H1 (cell line): ENCODE results near the gene FOSL2. TPM values are rescaled to one million over a fixed set of nuclear protein-coding genes. Genes with fewer than 3 reads are reported as not detected.

ENCODE experiments used
- CTCF ChIA-PET: fragments of 300-600 bp; sonication (Branson Sonifier 250); formaldehyde crosslinking; loops from one replicate; lab custom pipeline; 2021; ENCODE audit not compliant: partially characterized antibody; lab: Charles Lee
- POLR2A ChIA-PET: fragments of 300-600 bp; sonication (Branson Sonifier 250); formaldehyde crosslinking; loops from one replicate; lab custom pipeline; 2021; ENCODE audit warnings: inconsistent platforms; ENCODE audit not compliant: partially characterized antibody; lab: Charles Lee
- DNase-seq, 2 experiments: peaks; one replicate each; pipeline versions ENCODE4 v3.0.0 to v3.0.0-alpha.2; 2010 to 2022; ENCODE audit warnings: low spot score in 2 of 2, low read depth in 1 of 2, mixed read lengths in 1 of 2
- FAIRE-seq: peaks from 2 replicates; lab custom pipeline; 2011; peaks lifted over from hg19 to GRCh38; lab: Jason Lieb, UNC
- H2AFZ ChIP-seq: 2 replicates; pipeline ENCODE4 v1.8.1; 2012; ENCODE audit warnings: low read length, inconsistent platforms
- H2AK5ac ChIP-seq: 2 replicates; pipeline ENCODE4 v1.6.1; 2013; ENCODE audit warnings: low read depth, low read length
- H2BK120ac ChIP-seq: replicated peaks from 2 replicates; pipeline ENCODE3; 2013; ENCODE audit warnings: low read depth, low read length, inconsistent platforms
- H2BK12ac ChIP-seq: 2 replicates; pipeline ENCODE4 v1.6.1; 2013; ENCODE audit warnings: low read depth, low read length
- H2BK15ac ChIP-seq: 2 replicates; pipeline ENCODE4 v1.6.1; 2013; ENCODE audit warnings: low read length
- H2BK20ac ChIP-seq: 2 replicates; pipeline ENCODE4 v1.6.1; 2013; ENCODE audit warnings: low read length
- H2BK5ac ChIP-seq: 2 replicates; pipeline ENCODE4 v1.6.1; 2013; ENCODE audit warnings: low read depth, low read length
- H3K14ac ChIP-seq: 2 replicates; pipeline ENCODE4 v1.6.1; 2013; ENCODE audit warnings: inconsistent platforms; ENCODE audit not compliant: insufficient read length
- H3K18ac ChIP-seq: 2 replicates; pipeline ENCODE4 v1.6.1; 2013; ENCODE audit warnings: low read length; ENCODE audit errors: extremely low read depth
- H3K23ac ChIP-seq: 2 replicates; pipeline ENCODE4 v1.6.1; 2013; ENCODE audit warnings: inconsistent platforms; ENCODE audit not compliant: insufficient read length
- H3K23me2 ChIP-seq: 2 replicates; pipeline ENCODE4 v1.6.1; 2013; ENCODE audit warnings: low read depth, low read length
- H3K27ac ChIP-seq: 2 replicates; pipeline ENCODE4 v1.6.1; 2011; ENCODE audit warnings: low read depth, low read length, inconsistent platforms
- H3K27me3 ChIP-seq, 4 experiments: replicated peaks in 1 of 4; 1 replicate in 1 of 4; 2 replicates in 3 of 4; pipeline versions ENCODE4 v1.6.1 to v1.8.1; 2011 to 2013; ENCODE audit warnings: low read length in 3 of 4, mild to moderate bottlenecking in 3 of 4, inconsistent platforms in 2 of 4, mixed read lengths in 2 of 4, moderate library complexity in 1 of 4; ENCODE audit not compliant: control insufficient read depth in 3 of 4, insufficient read depth in 3 of 4; ENCODE audit errors: extremely low read depth in 1 of 4
- H3K36me3 ChIP-seq, 4 experiments: 2 replicates each; pipeline versions ENCODE4 v1.6.1 to v1.8.1; 2011 to 2013; ENCODE audit warnings: mild to moderate bottlenecking in 4 of 4, low read length in 3 of 4, moderate library complexity in 2 of 4, control low read depth in 1 of 4, inconsistent platforms in 1 of 4; ENCODE audit not compliant: insufficient read depth in 4 of 4, control insufficient read depth in 2 of 4
- H3K4ac ChIP-seq: replicated peaks from 2 replicates; pipeline ENCODE3; 2013; ENCODE audit warnings: low read length, low read depth, mixed read lengths, inconsistent platforms; ENCODE audit not compliant: insufficient read length
- H3K4me1 ChIP-seq, 4 experiments: replicated peaks in 1 of 4; 1 replicate in 1 of 4; 2 replicates in 3 of 4; pipeline versions ENCODE4 v1.6.1 to v1.8.1; 2011 to 2013; ENCODE audit warnings: low read length in 3 of 4, inconsistent platforms in 2 of 4, mixed read lengths in 1 of 4; ENCODE audit not compliant: insufficient read depth in 4 of 4, control insufficient read depth in 3 of 4
- H3K4me2 ChIP-seq, 2 experiments: 2 replicates each; pipeline versions ENCODE4 v1.6.1 to v1.8.1; 2011 to 2013; ENCODE audit warnings: low read depth in 2 of 2, low read length in 2 of 2, control low read depth in 1 of 2, inconsistent platforms in 1 of 2, mild to moderate bottlenecking in 1 of 2; ENCODE audit not compliant: insufficient read depth in 1 of 2
- H3K4me3 ChIP-seq, 4 experiments: fragments of 200-600, 300-600 bp in 1 of 4; sonication (generic), shearing (Covaris generic), sonication (Bioruptor Twin) in 1 of 4; 2 replicates each; pipeline versions ENCODE4 v1.5.1 to v1.8.1; 2011 to 2016; ENCODE audit warnings: low read length in 4 of 4, low read depth in 3 of 4, control low read depth in 2 of 4, inconsistent platforms in 2 of 4, mild to moderate bottlenecking in 2 of 4, mixed read lengths in 1 of 4, moderate library complexity in 1 of 4; ENCODE audit not compliant: insufficient read depth in 2 of 4; ENCODE audit errors: extremely low read depth in 1 of 4
- H3K56ac ChIP-seq: replicated peaks from 2 replicates; pipeline ENCODE3; 2013; ENCODE audit warnings: low read depth, mild to moderate bottlenecking, mixed read lengths, low read length, inconsistent platforms; ENCODE audit not compliant: insufficient read length
- H3K79me1 ChIP-seq: 2 replicates; pipeline ENCODE4 v1.6.1; 2013; ENCODE audit warnings: low read depth, low read length, control low read depth
- H3K79me2 ChIP-seq, 2 experiments: 2 replicates each; pipeline versions ENCODE4 v1.6.1 to v1.8.1; 2012 to 2013; ENCODE audit warnings: low read length in 2 of 2, mild to moderate bottlenecking in 2 of 2, inconsistent platforms in 1 of 2; ENCODE audit not compliant: insufficient read depth in 2 of 2, control insufficient read depth in 1 of 2
- H3K9ac ChIP-seq, 4 experiments: replicated peaks in 1 of 4; 1 replicate in 1 of 4; 2 replicates in 3 of 4; pipeline versions ENCODE4 v1.6.1 to v1.8.1; 2011 to 2013; ENCODE audit warnings: low read depth in 3 of 4, low read length in 3 of 4, control low read depth in 2 of 4, mild to moderate bottlenecking in 2 of 4, moderate library complexity in 2 of 4, inconsistent platforms in 1 of 4; ENCODE audit errors: extremely low read depth in 1 of 4
- H3K9me3 ChIP-seq, 2 experiments: 2 replicates each; pipeline versions ENCODE4 v1.6.1 to v1.8.1; 2012 to 2013; ENCODE audit warnings: mild to moderate bottlenecking in 2 of 2, moderate library complexity in 2 of 2, control low read depth in 1 of 2, inconsistent platforms in 1 of 2, low read depth in 1 of 2, low read length in 1 of 2, mixed read lengths in 1 of 2; ENCODE audit not compliant: insufficient read depth in 2 of 2
- H4K20me1 ChIP-seq, 2 experiments: replicated peaks in 1 of 2; 2 replicates each; pipeline versions ENCODE3 to v1.8.1; 2011 to 2013; ENCODE audit warnings: inconsistent platforms in 2 of 2, low read length in 2 of 2, mild to moderate bottlenecking in 1 of 2; ENCODE audit not compliant: insufficient read depth in 2 of 2, control insufficient read depth in 1 of 2
- H4K5ac ChIP-seq: 2 replicates; pipeline ENCODE4 v1.6.1; 2013; ENCODE audit warnings: low read length, low read depth, mixed read lengths, inconsistent platforms; ENCODE audit not compliant: insufficient read length
- H4K8ac ChIP-seq: 2 replicates; pipeline ENCODE4 v1.8.0; 2013; ENCODE audit warnings: mild to moderate bottlenecking, moderate library complexity, low read length, inconsistent platforms; ENCODE audit not compliant: insufficient read depth; ENCODE audit errors: extremely low read depth
- H4K91ac ChIP-seq: replicated peaks from 2 replicates; pipeline ENCODE3; 2013; ENCODE audit warnings: low read length, mixed read lengths, inconsistent platforms; ENCODE audit not compliant: insufficient read length
- CHD2 ChIP-seq: IDR thresholded peaks from 2 replicates; pipeline ENCODE4 v1.6.1; 2012; ENCODE audit warnings: low read length, improper control_type of control experiment
- GTF2F1 ChIP-seq: IDR thresholded peaks from 2 replicates; pipeline ENCODE4 v1.6.1; 2012; ENCODE audit warnings: low read depth, low read length, improper control_type of control experiment, borderline replicate concordance
- TAF1 ChIP-seq: IDR thresholded peaks from 2 replicates; pipeline ENCODE4 v1.6.1; 2011; ENCODE audit warnings: mild to moderate bottlenecking, low read depth, low read length
- TBP ChIP-seq: IDR thresholded peaks from 2 replicates; pipeline ENCODE4 v1.6.1; 2011; ENCODE audit warnings: low read depth, low read length, improper control_type of control experiment
- WGBS, 2 experiments: shearing (Covaris generic) in 1 of 2; methylation state at CpG; one replicate each; pipeline versions ENCODE4 v1.1.6 to v1.1.7; 2013 to 2015; ENCODE audit warnings: low lambda C conversion rate in 2 of 2, mixed read lengths in 2 of 2, inconsistent platforms in 1 of 2, low coverage in 1 of 2, missing lambda C conversion rate in 1 of 2; ENCODE audit not compliant: insufficient replicate concordance in 2 of 2, insufficient coverage in 1 of 2, insufficient read length in 1 of 2; ENCODE audit errors: extremely low coverage in 1 of 2, missing lambda C conversion rate in 1 of 2; 5-methylcytosine and 5-hydroxymethylcytosine counted together
- polyA plus RNA-seq, 7 experiments: library from polyadenylated mRNA; depleted of rRNA in 3 of 7; stranded (reverse) in 5 of 7; unstranded in 2 of 7; fragments of >200 nt in 5 of 7; fragments of 200-250 nt in 2 of 7; gene quantifications; 1 replicate in 5 of 7; 2 replicates in 1 of 7; 4 replicates in 1 of 7; pipeline versions ENCODE4 v1.2.1 to v1.2.3, GENCODE V29; 2011 to 2013; ENCODE audit warnings: missing spikeins in 2 of 7, mixed read lengths in 2 of 7
- total RNA-seq: library from RNA; stranded (reverse); fragmentation: NEBNext Ultra II Directional; extraction: Animal tissue kit (Norgen Biotek cat#: 25700); gene quantifications from 2 replicates; pipeline ENCODE4 v1.2.1, GENCODE V29; 2021

Gene FOSL2
- total and polyA plus RNA-seq, 2 of the 8 experiments (the other 6 are each of a cell fraction or from before 2014, with no cell fraction given): 1.5 to 4.5 TPM

DNA sequence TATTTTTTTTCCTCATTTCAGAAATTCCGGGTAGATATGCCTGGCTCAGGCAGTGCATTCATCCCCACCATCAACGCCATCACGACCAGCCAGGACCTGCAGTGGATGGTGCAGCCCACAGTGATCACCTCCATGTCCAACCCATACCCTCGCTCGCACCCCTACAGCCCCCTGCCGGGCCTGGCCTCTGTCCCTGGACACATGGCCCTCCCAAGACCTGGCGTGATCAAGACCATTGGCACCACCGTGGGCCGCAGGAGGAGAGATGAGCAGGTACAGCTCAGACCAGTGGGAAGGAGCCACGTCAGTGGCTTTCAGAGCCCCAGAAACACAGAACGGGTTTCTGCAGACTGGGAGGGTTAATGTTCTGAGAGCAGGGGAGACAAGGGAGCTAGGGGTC lies 11.4 kb downstream of the FOSL2 start:
- DNase-seq: no peak
- peaks cover 3% of the 10 kb centered on the region in 2 experiments for H4K20me1 ChIP-seq
- no peak overlapping the region for H2AK5ac ChIP-seq
- no peak overlapping the region for H3K14ac ChIP-seq
- H3K56ac ChIP-seq: no peak overlapping the region
- WGBS, 2 experiments: 88% methylated on average over 11 of the region's 11 CpGs; no CpG with 5 or more reads in 1 of the 2 experiments
- TF ChIP-seq TAF1 (no peak), GTF2F1 (no peak), CHD2 (no peak), TBP (no peak)
- TF ChIP-seq, all 59 proteins: peak for 0
- H2BK5ac ChIP-seq: no peak overlapping the region
- no peak overlapping the region for H4K91ac ChIP-seq
- H3K23me2 ChIP-seq: no peaks in the 10 kb centered on the region
- peak overlapping the region; percentile 35; the same call in 1 of the 2 replicates for H4K8ac ChIP-seq
- no peak overlapping the region for H2BK20ac ChIP-seq
- no peak overlapping the region for H2AFZ ChIP-seq
- CTCF ChIA-PET: interaction anchor here (0.8 to 1.1 kb wide), 3 partner anchors 249 to 681 kb away, joined by 3 read pairs; no protein-coding TSS in a partner anchor
- no peak overlapping the region for H3K27ac ChIP-seq
- no peaks in the 10 kb centered on the region for H3K27me3 ChIP-seq
- H3K4me3 ChIP-seq: no peak overlapping the region
- no peaks in the 10 kb centered on the region; a peak in 2 of 8 replicates for H3K36me3 ChIP-seq
- no peaks in the 10 kb centered on the region for H3K9me3 ChIP-seq
- H3K9ac ChIP-seq: no peak overlapping the region
- H3K4me1 ChIP-seq: no peaks in the 10 kb centered on the region; a peak in 1 of 7 replicates
- POLR2A ChIA-PET: interaction anchor here (1.4 to 1.7 kb wide), 2 partner anchors 11 to 652 kb away, joined by 4 to 5 read pairs; partner anchors contain the start of gene FOSL2
- no peak overlapping the region for H3K23ac ChIP-seq
- H4K5ac ChIP-seq: no peak overlapping the region
- H2BK15ac ChIP-seq: no peak overlapping the region
- H3K18ac ChIP-seq: no peak overlapping the region
- H3K4ac ChIP-seq: no peak overlapping the region
- H3K79me2 ChIP-seq: no peaks in the 10 kb centered on the region
- no peak overlapping the region for H3K4me2 ChIP-seq
- FAIRE-seq: no peak
- no peak overlapping the region for H2BK120ac ChIP-seq
- H3K79me1 ChIP-seq: no peaks in the 10 kb centered on the region
- no peak overlapping the region for H2BK12ac ChIP-seq
